Sciatic nerve (tissue), 2 donors: ENCODE measurements around the gene TUBB1. TPM values are rescaled to one million over a fixed set of nuclear protein-coding genes. Genes with fewer than 3 reads are reported as not detected.
"Not testable (repeated sequence)": the region's sequence is repeated elsewhere in the genome, so short reads cannot be mapped to it uniquely, and the experiment has no call there.

ENCODE experiments used
- ATAC-seq: fragments of 200-7000 bp; cut with Tn5 transposase; one replicate; pipeline ENCODE4 v1.9.1; 2020; ENCODE audit warnings: mild to moderate bottlenecking, moderate library complexity
- DNase-seq: peaks from one replicate; pipeline ENCODE4 v3.0.0-alpha.2; 2020; ENCODE audit warnings: low spot score
- intact Hi-C: fragments of 100-400 bp; cut with DNase I; formaldehyde crosslinking; loops from one replicate; pipeline ENCODE4 v1.14.2; 2022
- total RNA-seq: library from RNA; stranded (reverse); fragmentation: NEBNext Ultra II Directional; extraction: Animal tissue kit (Norgen Biotek cat#: 25700); gene quantifications from one replicate; pipeline ENCODE4 v1.2.1, GENCODE V29; 2021
- donor health status: DM: no; HTN: no; CAD: no.
- donor health status: DM: no; HTN: no; CAD: no.

The TUBB1 gene
- 1.0 TPM for total RNA-seq

- DNase-seq, result no peak
- intact Hi-C loops, result no loop called here
- ATAC-seq, result no peak
Observed at GRCh38 chr20:59019217-59019616, at the start of gene TUBB1. TUBB1 (plus strand) TSS chr20:59019429; CDS start chr20:59019523, 94 bp downstream.

GRCh38 chr20:58969439-58969838 is 49.8 kb upstream of the TUBB1 start:
- ATAC-seq (no peak), DNase-seq (no peak)
- intact Hi-C loops, result no loop called here

GRCh38 chr20:58970146-58970545 is 49.1 kb upstream of the TUBB1 start:
- DNase-seq (no peak), ATAC-seq (no peak)
- intact Hi-C loops, result no loop called here

- intact Hi-C loops, result no loop called here
- ATAC-seq (no peak), DNase-seq (no peak)
Observed at GRCh38 chr20:58971429-58971828, 47.8 kb upstream of the TUBB1 start.

DNA sequence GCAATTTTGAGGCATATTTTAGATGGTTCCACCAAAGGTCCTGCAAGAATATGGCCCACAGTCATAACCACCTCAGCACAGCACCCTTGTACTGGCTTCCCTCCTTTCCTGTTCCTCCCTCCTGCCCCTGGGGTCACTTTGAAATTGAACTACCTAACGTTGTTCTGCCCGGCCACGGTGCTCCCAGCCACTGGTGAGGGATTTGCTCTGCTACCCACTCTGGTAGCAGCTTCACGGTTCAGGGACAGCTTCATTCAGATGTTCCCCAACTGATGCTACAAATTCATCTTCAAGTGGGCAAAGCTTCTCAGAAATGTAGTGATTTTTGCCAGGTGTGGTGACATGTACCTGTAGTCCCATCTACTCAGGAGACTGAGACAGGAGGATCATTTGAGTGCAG is 46.0 kb upstream of the TUBB1 start:
- ATAC-seq, result no peak
- intact Hi-C loops, result no loop called here
- DNase-seq, result no peak

DNA sequence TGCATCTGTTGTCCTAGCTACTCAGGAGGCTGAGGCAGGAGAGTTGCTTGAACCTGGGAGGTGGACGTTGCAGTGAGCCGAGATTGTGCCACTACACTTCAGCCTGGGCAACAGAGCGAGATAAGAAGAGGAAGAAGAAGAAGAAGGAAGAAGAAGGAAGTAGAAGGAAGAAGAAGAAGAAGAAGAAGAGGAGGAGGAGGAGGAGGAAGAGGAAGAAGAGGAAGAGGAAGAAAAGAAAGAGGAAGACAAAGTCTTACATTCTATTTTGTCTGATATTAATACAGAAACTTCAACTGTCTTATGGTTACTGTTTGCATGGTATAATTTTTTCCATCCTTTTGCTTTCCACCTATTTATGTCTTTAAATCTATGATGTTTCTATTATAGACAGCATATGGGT is 45.4 kb upstream of the TUBB1 start:
- ATAC-seq (no peak), DNase-seq (no peak)
- intact Hi-C loops, result no loop called here

GRCh38 chr20:58975353-58975752 is 43.9 kb upstream of the TUBB1 start:
- DNase-seq, result no peak
- intact Hi-C loops, result no loop called here
- ATAC-seq, result no peak

- ATAC-seq (no peak), DNase-seq (no peak)
- intact Hi-C loops, result no loop called here
Observed at GRCh38 chr20:58976061-58976730, 43.0 kb upstream of the TUBB1 start.

GRCh38 chr20:58978351-58979190 is 40.7 kb upstream of the TUBB1 start:
- no peak for ATAC-seq
- intact Hi-C loops, result no loop called here
- DNase-seq, result no peak

- intact Hi-C loops, result no loop called here
- DNase-seq (peak; percentile 94), ATAC-seq (peak; percentile 96)
Observed at GRCh38 chr20:58980711-58981627, 38.3 kb upstream of the TUBB1 start, which contains the start of gene NELFCD. NELFCD (plus strand) TSS chr20:58981256; CDS start chr20:58981310, 54 bp downstream.

DNA sequence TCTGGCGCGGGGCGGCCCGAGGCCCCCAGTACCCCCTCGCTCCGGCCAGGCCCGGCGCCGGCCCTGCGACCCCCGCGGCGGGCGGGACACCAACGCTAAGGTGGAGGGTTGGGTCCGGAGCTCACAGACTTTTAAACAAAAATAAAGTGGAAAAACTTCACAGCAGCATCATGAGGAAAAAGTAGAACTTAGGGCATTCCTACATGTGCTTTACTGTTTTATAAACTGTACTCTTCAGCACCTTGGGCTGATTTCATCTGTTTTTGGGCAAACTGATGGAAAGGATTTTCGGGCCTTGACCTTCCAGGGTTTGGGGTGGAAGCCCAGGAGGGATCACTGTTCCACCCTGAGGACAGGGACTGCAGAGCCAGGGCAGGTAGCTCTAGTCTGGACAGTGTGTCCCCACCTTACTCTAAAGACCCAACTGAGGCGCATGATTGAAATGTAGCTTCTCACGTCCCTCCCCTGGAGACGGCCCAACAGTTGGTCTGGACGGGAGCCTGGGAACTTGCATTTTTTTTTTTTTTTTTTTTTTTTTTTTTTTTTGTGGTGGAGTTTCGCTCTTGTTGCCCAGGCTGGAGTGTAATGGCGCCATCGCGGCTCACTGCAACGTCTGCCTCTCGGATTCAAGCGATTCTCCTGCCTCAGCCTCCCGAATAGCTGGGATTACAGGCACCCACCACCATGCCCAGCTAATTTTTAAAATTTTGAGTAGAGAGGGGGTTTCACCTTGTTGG is 37.4 kb upstream of the TUBB1 start:
- no peak for ATAC-seq
- no peak for DNase-seq
- intact Hi-C loops, result no loop called here

- DNase-seq, result no peak
- ATAC-seq, result no peak
- intact Hi-C loops, result no loop called here
Observed at GRCh38 chr20:58982406-58983114, 36.7 kb upstream of the TUBB1 start.

DNA sequence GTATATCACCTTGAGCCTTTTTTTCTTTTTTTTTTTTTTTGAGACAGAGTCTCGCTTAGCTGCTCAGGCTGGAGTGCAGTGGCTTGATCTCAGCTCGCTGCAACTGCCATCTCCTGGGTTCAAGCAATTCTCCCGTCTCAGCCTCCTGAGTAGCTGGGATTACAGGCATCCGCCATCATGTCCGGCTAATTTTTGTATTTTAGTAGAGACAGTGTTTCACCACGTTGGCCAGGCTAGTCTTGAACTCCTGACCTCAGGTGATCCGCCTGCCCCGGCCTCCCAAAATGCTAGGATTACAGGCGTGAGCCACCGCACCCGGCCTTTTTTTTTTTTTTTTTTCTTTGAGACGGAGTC is 36.1 kb upstream of the TUBB1 start:
- ATAC-seq, DNase-seq, intact Hi-C loops: not testable (repeated sequence)

DNA sequence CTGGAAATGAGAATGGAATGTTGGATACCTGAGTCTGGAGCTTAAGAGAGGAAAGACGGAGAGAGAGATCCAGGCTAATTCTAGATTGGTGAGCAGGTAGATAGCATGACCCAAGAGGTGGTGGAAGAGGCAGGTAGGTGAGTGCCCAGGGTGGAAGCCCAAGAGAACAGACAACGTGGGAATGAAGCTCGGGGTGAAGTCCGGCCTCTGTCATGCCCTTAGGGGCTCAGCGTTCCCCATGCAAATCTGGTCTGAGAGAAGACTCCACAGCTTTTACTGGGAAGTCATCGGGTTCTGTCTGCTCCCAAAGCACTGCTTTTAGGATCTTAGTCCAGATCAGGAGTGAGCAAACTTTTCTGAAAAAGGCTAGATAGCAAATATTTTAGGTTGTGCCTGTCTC is 34.5 kb upstream of the TUBB1 start:
- no peak for ATAC-seq
- intact Hi-C loops, result no loop called here
- DNase-seq, result no peak

DNA sequence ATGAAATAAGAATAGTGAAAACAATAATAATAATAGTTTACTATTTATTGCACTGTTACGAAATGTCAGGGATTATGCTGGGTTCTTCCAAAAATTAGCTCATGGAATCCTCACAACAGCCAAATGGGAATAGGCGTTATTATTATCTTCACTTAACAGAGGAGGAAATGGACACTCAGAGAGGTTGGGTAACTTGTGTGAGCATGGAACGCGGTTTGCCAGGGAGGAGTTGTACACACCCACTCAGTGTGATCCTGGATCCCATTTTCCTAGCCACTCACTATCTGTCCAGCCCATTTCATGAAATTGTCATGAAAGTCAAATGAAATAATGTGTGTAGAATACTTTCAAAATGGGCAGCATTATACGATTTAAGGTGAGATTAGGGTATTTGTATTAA is 33.6 kb upstream of the TUBB1 start:
- ATAC-seq (peak; percentile 40), DNase-seq (no peak)
- intact Hi-C loops, result no loop called here

- intact Hi-C loops, result no loop called here
- no peak for DNase-seq
- no peak for ATAC-seq
Observed at GRCh38 chr20:58986286-58986967, 32.8 kb upstream of the TUBB1 start.

DNA sequence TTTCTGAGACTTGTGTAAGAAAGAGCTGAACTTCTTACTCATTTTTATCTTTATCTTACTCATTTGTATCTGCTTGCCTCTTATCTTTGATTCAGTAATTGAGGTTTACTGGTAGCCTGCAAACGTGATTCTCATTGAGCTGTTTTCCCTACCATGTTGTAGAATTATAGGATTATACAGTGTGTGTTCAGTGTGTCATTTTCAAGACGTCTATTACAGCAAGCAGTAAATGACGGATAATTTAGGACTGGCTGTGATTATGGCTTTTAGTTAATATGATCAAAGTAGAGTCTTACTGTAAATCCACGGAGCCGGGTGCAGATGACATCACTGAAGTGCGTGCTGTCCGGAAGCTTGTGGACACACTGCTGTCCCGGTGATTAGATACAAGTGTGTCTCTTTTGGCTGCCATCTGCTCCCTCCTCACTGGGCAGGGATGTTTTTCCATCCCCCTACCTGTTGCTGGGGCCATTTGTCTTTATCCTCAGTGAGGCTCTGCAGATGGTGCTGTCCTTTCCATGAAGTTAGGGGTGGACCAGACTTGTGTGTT is 32.2 kb upstream of the TUBB1 start:
- no peak for ATAC-seq
- no peak for DNase-seq
- intact Hi-C loops, result no loop called here
